AG04450 (cell line): Measurements from ENCODE around the gene CXADR. TPM values are rescaled to one million over a fixed set of nuclear protein-coding genes. Genes with fewer than 3 reads are reported as not detected.

Source experiments
- CTCF ChIA-PET: fragments of 300-600, 350-600 bp; formaldehyde crosslinking; extraction: SDS; loops from one replicate; lab custom pipeline; 2022; ENCODE audit warnings: antibody characterized with exemption, inconsistent platforms; lab: Charles Lee
- POLR2A ChIA-PET: fragments of 350-600 bp; formaldehyde crosslinking; extraction: SDS; loops from one replicate; lab custom pipeline; 2021; ENCODE audit warnings: antibody characterized with exemption, inconsistent platforms; lab: Yijun Ruan, JAX
- DNase-seq: peaks from one replicate; pipeline ENCODE4 v3.0.0-alpha.2; 2011; ENCODE audit warnings: low read depth, low spot score
- H3K27ac ChIP-seq: one replicate; pipeline ENCODE4 v1.5.1; 2012; ENCODE audit warnings: low read depth, low read length, control low read depth
- H3K27me3 ChIP-seq: one replicate; pipeline ENCODE4 v1.6.0; 2012; ENCODE audit warnings: low read length; ENCODE audit not compliant: control insufficient read depth, insufficient read depth
- H3K4me3 ChIP-seq: 2 replicates; pipeline ENCODE4 v1.5.1; 2011; ENCODE audit warnings: mild to moderate bottlenecking, low read depth, low read length, control low read depth
- H3K9me3 ChIP-seq: 2 replicates; pipeline ENCODE4 v1.5.1; 2012; ENCODE audit warnings: low read length; ENCODE audit not compliant: control insufficient read depth, insufficient read depth
- polyA plus RNA-seq: library from polyadenylated mRNA; depleted of rRNA; stranded (reverse); fragments of >200 nt; gene quantifications from 2 replicates; pipeline ENCODE4 v1.2.3, GENCODE V29; 2011
- TF ChIP-seq, protein P1 (sequence below): IDR thresholded peaks from 2 replicates; pipeline ENCODE4 v1.5.1; 2011; ENCODE audit warnings: low read depth, low read length, control low read depth, inconsistent platforms

Gene CXADR
- polyA plus RNA-seq, 1 experiment: 0.99 TPM

DNA sequence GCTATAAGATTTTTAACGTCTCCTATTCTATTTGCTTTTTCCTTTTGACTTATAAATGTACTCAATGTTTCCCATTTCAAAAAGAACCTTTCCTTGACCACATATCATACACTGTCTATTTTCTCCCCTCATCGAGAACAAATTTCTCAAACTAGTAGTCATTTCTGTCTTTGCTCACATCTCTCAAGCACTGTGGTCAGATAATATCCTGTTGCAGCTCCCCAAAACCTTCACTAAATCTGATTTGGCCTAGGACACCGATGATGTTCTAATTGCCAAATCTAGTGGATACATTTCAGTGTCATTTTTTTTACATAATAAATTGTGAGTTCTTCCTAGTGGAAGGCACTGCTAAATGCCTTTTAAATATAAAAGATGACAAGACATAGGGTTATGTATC, 19.4 kb downstream of the CXADR start:
- H3K9me3 ChIP-seq: no peaks in the 10 kb centered on the region
- POLR2A ChIA-PET: no interaction called here
- no peaks in the 10 kb centered on the region for H3K27me3 ChIP-seq
- TF ChIP-seq, protein P1, sequence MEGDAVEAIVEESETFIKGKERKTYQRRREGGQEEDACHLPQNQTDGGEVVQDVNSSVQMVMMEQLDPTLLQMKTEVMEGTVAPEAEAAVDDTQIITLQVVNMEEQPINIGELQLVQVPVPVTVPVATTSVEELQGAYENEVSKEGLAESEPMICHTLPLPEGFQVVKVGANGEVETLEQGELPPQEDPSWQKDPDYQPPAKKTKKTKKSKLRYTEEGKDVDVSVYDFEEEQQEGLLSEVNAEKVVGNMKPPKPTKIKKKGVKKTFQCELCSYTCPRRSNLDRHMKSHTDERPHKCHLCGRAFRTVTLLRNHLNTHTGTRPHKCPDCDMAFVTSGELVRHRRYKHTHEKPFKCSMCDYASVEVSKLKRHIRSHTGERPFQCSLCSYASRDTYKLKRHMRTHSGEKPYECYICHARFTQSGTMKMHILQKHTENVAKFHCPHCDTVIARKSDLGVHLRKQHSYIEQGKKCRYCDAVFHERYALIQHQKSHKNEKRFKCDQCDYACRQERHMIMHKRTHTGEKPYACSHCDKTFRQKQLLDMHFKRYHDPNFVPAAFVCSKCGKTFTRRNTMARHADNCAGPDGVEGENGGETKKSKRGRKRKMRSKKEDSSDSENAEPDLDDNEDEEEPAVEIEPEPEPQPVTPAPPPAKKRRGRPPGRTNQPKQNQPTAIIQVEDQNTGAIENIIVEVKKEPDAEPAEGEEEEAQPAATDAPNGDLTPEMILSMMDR: no peak
- CTCF ChIA-PET: no interaction called here
- no peak for DNase-seq
- no peak overlapping the region for H3K27ac ChIP-seq
- no peak overlapping the region for H3K4me3 ChIP-seq

DNA sequence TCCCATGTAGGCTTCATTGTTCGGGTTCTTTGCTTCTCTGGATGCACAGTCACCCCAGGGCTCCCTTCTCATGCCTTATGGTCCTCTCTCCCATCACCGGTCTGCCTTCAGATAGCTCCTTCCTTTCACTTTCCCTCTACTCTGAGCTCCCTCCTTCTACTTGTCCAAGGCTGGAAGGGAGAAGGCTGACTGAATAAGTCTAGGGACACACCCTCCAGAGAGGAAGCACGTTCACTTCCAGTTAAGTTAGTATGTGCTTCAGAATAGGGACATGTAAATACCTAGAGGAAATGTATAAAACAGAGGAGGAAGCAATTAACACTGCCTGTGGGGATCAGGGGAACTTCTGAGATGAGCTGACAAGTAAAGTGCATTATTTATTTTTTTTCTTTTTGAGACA, 23.5 kb downstream of the CXADR start:
- ChIA-PET POLR2A (no interaction called here), CTCF (no interaction called here)
- H3K9me3 ChIP-seq: no peaks in the 10 kb centered on the region
- no peak overlapping the region for H3K27ac ChIP-seq
- no peak overlapping the region for H3K4me3 ChIP-seq
- TF ChIP-seq, protein P1: no peak
- no peak for DNase-seq
- no peaks in the 10 kb centered on the region for H3K27me3 ChIP-seq

DNA sequence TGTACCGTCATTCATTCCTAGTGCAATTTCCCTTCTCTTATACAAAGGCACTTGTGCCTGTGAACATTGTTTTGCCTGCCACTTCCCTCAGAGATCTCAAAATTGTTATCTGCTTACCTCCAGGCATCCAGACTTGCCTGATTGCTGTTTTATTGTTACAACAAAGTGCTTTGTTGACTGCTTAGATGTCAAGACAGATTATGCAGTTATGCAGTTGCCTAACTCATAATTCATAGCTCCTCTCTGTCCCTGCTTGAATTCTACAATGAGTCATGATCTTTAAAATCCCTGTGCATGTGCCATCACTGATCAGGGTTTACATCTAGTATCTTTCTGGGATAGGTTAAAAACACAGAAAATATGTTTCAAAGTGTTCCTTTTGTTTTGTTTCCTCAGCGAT, 24.5 kb downstream of the CXADR start:
- Histone ChIP-seq H3K27ac (no peak overlapping the region), H3K4me3 (no peak overlapping the region), H3K27me3 (no peaks in the 10 kb centered on the region), H3K9me3 (no peaks in the 10 kb centered on the region)
- ChIA-PET POLR2A (no interaction called here), CTCF (no interaction called here)
- no peak for DNase-seq
- TF ChIP-seq, protein P1: no peak

DNA sequence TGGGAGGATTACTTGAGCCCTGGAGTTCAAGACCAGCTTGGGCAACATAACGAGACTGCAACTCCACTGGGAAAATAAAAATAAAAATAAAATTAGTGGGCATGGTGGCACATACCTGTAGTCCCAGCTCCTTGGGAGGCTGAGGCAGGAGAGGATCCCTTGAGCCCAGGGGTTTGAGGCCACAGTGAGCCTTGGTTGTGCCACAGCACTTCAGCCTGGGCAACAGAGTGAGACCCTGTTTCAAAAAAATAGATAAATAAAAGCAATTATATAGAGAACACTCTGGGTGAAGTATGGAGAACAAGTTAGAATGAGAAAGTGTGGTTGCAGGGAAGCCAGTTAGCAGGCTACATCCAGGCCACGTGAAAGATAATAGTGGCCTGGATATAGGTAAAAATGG, 25.7 kb downstream of the CXADR start:
- H3K27me3 ChIP-seq: no peaks in the 10 kb centered on the region
- CTCF ChIA-PET: no interaction called here

DNA sequence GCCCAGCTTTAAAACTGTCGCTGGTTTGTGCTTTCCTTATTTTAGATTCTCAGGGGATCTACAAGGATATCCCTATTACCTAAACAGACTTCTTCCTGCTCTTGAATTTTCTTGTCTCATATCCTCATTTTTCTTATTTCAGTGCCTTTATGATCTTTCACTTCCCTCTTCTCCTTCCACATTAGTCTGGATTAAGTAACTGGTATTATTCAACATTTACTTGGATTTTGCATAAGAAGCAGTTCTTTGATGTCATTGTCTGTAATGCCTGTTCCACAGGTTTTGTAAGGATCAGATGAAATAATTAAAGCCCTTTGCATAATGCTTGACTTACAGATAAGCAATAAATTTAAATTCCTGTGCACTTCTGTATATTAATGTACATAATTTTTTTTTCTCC, 26.5 kb downstream of the CXADR start:
- Histone ChIP-seq H3K27me3 (no peaks in the 10 kb centered on the region), H3K9me3 (no peaks in the 10 kb centered on the region), H3K27ac (no peak overlapping the region), H3K4me3 (no peak overlapping the region)
- ChIA-PET POLR2A (no interaction called here), CTCF (no interaction called here)
- TF ChIP-seq, protein P1: no peak
- DNase-seq: no peak

More for the DNA sequence above, 25.7 kb downstream of the CXADR start:
- Histone ChIP-seq H3K27ac (no peak overlapping the region), H3K9me3 (no peaks in the 10 kb centered on the region), H3K4me3 (no peak overlapping the region)
- POLR2A ChIA-PET: no interaction called here
- TF ChIP-seq, protein P1: no peak
- DNase-seq: no peak
